HFF-Myc (cell line): ENCODE measurements around the gene KLF17.

ENCODE experiments used
- DNase-seq: peaks from one replicate; pipeline ENCODE4 v3.0.0-alpha.2; 2011; ENCODE audit warnings: low read depth; ENCODE audit errors: extremely low read depth
- H3K4me3 ChIP-seq: replicated peaks from 2 replicates; pipeline ENCODE4 v1.5.1; 2011; ENCODE audit warnings: low read depth, mild to moderate bottlenecking, control low read depth, low read length
- TF ChIP-seq, protein P1 (sequence below): IDR thresholded peaks from 2 replicates; pipeline ENCODE4 v1.5.1; 2012; ENCODE audit warnings: mild to moderate bottlenecking, low read depth, low read length, control low read depth; ENCODE audit errors: missing control alignments

KLF17 gene

DNA sequence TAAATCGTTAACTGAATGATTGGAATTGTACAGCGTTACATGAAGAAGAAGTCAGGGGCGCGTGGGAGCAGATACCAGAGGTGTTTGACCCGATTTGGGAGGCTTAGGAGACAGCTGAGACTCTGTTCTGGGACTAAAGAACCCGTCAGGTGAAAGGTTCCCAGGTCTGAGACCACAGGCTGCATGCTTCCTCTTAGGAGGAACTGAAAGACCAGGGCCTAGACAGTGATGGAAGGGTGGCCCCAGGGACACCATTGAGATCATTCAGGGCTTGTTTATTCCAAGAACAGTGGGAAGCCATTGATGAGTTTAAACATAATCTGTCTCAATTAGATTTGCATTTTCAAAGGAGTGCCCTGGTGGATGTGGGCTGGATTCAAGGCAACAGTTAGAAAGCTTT, 904 bp downstream of the KLF17 start:
- no peak overlapping the region for H3K4me3 ChIP-seq
- TF ChIP-seq, protein P1, sequence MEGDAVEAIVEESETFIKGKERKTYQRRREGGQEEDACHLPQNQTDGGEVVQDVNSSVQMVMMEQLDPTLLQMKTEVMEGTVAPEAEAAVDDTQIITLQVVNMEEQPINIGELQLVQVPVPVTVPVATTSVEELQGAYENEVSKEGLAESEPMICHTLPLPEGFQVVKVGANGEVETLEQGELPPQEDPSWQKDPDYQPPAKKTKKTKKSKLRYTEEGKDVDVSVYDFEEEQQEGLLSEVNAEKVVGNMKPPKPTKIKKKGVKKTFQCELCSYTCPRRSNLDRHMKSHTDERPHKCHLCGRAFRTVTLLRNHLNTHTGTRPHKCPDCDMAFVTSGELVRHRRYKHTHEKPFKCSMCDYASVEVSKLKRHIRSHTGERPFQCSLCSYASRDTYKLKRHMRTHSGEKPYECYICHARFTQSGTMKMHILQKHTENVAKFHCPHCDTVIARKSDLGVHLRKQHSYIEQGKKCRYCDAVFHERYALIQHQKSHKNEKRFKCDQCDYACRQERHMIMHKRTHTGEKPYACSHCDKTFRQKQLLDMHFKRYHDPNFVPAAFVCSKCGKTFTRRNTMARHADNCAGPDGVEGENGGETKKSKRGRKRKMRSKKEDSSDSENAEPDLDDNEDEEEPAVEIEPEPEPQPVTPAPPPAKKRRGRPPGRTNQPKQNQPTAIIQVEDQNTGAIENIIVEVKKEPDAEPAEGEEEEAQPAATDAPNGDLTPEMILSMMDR, result no peak
- no peak for DNase-seq

DNA sequence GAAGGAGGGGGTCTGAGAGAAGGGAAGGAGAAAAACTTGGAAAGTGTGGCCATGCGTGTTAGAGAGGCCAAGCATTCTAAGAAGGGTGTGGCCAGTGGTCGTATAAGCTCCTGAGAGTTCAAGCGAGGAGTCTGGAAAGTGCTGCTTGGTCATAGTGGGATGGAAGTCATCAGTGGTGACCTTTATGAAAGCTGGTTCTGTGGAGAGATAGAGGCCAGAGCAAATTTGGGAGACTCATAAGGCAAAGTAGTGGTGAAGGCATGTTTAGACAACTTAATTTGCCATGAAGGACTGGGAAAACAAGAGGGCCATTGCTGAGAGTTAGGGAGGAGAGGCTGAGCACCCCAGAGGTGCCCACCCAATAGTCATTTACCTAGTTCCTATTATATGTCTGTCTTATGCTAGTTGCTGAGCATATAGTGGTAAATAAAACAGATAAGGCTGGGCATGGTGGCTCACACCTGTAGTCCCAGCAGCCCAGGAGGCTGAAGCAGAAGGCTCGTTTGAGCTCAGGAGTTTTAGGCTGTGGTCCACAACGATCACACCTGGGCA, 1.9 kb downstream of the KLF17 start:
- no peak for DNase-seq
- no peak overlapping the region for H3K4me3 ChIP-seq
- TF ChIP-seq, protein P1, result no peak

- TF ChIP-seq, protein P1, result no peak
- no peak overlapping the region for H3K4me3 ChIP-seq
- no peak for DNase-seq
These were observed 11.2 kb downstream of the KLF17 start for GRCh38 chr1:44129616-44130500.

- no peak overlapping the region for H3K4me3 ChIP-seq
- DNase-seq, result no peak
- TF ChIP-seq, protein P1, result no peak
These were observed 12.8 kb downstream of the KLF17 start for GRCh38 chr1:44131411-44131810.

DNA sequence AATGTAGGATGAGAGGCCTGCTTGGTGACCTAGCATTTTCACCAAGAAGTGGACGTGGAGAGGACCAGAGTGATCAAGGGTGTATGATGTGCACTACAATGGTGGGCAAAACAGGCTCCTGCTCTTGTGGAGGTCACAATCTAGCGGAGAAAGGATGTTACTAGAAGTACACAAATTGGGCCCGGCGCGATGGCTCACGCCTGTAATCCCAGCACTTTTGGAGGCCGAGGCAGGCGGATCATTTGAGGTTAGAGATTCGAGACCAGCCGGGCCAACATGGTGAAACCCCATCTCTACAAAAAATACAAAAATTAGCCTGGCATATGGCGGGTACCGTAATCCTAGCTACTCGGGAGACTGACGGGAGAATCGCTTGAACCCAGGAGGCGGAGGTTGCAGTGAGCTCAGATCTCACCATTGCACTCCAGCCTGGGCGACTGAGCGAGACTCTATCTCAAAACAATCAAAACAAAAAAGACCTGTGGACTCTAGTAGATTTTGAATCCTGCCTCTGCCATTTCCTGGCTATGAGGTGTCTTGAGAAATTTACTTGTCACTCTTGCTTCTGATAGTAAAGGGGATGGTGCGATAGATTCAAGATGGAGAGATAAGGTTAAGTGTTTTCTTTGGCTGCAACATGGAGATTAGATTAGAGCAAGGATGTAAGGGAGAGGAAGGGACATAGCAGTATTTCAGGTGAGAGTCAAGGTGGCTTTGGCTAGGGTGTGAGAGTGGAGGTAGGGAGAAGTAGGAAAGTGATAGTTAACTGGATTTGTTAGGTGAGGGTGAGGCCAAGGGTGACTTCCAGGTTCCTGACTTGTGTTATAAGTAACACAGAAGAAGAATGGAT, 15.7 kb downstream of the KLF17 start:
- no peak for DNase-seq
- TF ChIP-seq, protein P1, result no peak
- H3K4me3 ChIP-seq, result no peak overlapping the region

DNA sequence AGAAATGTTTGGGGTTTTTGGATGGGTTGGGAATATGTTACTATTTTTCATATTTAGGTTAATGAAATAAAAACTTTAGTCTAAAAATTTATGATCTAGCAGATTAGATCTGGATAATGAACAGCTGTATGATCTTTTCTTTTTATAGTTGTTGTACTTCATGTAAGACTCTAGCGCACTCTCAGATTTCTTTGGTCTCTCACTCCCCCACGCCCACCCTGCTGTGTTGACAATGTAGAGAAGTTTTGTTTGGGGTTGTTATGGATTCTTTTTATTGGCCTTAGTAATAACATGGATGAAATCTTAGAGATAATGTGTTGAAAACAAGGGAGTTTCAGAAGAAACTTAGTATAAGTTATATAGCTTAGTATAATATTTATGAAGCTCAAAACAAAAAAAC, 17.3 kb downstream of the KLF17 start:
- TF ChIP-seq, protein P1, result no peak
- H3K4me3 ChIP-seq, result no peak overlapping the region
- DNase-seq, result no peak
